ENCODE measurements around the gene MEGF6. TPM values are rescaled to one million over a fixed set of nuclear protein-coding genes. Genes with fewer than 3 reads are reported as not detected.

MEGF6 gene
- total RNA-seq, 4 donors from 2014 or later = 66.7 to 120 (median 74.5) TPM

DNA sequence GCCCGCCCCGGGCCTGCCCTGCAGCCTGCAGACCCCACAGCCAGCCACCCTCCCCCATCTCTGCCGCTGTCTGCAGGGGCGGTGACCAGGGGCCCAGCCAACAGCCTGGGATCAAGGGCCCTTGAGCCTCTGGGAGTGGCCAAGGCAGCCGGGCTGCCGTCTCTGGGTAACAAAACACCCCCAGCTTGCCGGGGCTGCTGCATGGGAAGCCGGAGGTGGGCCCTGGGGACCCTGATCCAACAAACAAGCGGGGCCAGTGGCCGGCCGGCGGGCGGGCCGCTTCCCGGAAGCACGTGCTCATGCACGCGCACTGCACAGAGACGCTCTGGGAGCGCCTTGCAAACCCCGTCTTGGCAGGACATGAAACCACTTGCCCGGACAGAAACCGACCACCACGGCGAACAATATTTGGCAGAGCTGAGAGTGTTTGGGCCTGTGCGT, 13.2 kb downstream of the MEGF6 start:
- Histone ChIP-seq H3K36me3 (no peaks in the 10 kb centered on the region), H3K9me3 (no peaks in the 10 kb centered on the region), H3K27me3 (no peaks in the 10 kb centered on the region), H3K4me3 (no peak overlapping the region), H3K4me1 (peaks cover 32% of the 10 kb centered on the region), H3K27ac (no peak overlapping the region)
- DNase-seq (ENCODE audit: low spot score in 2 of 2) = no peak
- 47% methylated on average over 13 of the region's 26 CpGs for WGBS
- TF ChIP-seq EP300 (IDR thresholded peaks at IDR 0.05) (no peak), POLR2A (IDR thresholded peaks at IDR 0.05) (no peak), POLR2AphosphoS5 (IDR thresholded peaks at IDR 0.05) (no peak)
- TF ChIP-seq, protein P1, sequence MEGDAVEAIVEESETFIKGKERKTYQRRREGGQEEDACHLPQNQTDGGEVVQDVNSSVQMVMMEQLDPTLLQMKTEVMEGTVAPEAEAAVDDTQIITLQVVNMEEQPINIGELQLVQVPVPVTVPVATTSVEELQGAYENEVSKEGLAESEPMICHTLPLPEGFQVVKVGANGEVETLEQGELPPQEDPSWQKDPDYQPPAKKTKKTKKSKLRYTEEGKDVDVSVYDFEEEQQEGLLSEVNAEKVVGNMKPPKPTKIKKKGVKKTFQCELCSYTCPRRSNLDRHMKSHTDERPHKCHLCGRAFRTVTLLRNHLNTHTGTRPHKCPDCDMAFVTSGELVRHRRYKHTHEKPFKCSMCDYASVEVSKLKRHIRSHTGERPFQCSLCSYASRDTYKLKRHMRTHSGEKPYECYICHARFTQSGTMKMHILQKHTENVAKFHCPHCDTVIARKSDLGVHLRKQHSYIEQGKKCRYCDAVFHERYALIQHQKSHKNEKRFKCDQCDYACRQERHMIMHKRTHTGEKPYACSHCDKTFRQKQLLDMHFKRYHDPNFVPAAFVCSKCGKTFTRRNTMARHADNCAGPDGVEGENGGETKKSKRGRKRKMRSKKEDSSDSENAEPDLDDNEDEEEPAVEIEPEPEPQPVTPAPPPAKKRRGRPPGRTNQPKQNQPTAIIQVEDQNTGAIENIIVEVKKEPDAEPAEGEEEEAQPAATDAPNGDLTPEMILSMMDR (IDR thresholded peaks at IDR 0.05) = no peak

DNA sequence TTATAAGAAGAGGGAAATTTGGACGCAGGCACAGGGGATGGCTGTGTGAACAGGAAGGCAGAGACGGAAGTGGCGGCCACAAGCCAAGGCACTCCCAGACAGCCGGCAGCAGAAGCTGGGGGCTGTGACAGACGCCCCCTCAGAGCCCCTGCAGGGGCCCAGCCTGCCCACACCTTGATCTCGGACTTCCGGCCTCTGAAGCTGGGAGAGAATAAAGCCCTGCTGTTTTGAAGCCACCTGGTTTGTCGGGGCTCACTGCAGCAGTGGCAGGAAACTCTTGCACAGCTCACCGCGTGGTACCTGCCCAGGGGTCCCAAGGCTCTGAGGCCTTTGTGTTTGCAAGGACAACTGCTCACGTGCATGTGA, 13.7 kb downstream of the MEGF6 start:
- Histone ChIP-seq H3K27ac (no peak overlapping the region), H3K4me1 (peaks cover 32% of the 10 kb centered on the region), H3K36me3 (no peaks in the 10 kb centered on the region), H3K27me3 (no peaks in the 10 kb centered on the region), H3K4me3 (no peak overlapping the region), H3K9me3 (no peaks in the 10 kb centered on the region)
- no peak for DNase-seq (ENCODE audit: low spot score in 2 of 2)
- 56% methylated on average over 11 of the region's 11 CpGs for WGBS
- TF ChIP-seq POLR2A (IDR thresholded peaks at IDR 0.05) (no peak), EP300 (IDR thresholded peaks at IDR 0.05) (no peak), POLR2AphosphoS5 (IDR thresholded peaks at IDR 0.05) (no peak)
- TF ChIP-seq, protein P1 (IDR thresholded peaks at IDR 0.05) = no peak

DNA sequence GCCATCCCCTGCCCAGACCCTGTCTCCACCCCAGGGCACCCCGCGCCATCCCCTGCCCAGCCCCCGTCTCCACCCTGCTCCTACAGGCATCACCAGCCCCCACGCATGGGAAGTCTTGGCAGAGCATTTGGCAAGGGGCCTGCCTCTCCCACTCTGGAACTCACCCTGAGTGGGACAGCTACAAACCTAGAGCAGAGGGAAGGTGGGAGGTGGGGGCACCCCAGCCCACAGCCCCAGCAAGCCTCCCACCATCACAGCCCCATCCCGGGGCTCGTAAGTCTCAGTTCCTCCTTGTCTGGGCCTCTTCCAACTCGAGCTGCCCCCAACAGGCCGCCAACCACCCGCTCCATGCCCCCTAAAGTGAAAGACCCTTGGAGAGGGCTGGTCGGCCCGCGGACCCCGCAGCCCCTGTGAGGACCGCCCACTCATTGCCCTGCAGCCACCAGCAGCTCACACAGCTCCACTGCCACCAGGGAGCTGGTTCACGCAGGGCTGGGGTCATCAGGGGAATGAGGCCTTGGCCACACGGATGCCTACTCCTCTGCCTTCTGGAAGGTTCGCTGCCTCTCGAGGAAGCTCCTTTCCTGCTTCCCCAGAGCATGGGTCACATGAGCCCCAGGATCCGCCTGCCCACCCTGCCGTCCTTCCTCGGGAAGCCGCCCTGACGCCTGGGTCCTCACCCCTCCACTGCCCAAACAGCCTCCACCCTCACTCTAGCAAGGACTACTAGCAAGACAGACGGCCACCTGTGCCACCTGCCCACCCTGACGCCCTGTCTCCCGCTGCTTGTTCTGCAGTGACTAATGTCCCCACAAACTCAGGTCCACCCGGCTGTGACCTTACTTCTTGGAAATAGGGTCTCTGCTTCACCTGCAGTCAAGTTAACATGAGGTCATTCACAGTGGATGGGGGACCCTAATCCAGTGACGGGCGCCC, 14.4 kb downstream of the MEGF6 start:
- 89% methylated on average over 10 of the region's 29 CpGs for WGBS
- no peak overlapping the region for H3K4me3 ChIP-seq

DNA sequence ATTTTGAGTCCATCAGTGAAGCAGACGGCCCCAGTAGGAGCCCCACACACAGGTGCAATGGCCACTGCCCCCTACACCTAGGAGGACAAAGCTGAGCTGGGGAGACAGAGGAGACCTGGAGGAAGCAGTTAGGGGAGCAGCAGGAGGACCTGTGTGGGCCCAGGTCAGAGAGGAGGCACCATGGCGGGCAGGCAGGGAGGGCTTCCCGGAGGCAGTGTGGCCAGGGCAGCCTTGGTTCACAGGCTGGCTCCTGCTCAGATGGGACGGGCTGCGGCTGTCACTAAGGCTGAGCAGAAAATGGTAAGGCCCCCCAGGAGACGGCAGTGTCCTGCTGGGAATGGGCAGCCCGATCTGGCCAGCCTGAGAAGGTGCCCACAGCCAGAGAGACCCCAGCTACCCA, 15.4 kb downstream of the MEGF6 start:
- no peaks in the 10 kb centered on the region for H3K9me3 ChIP-seq
- no peak for DNase-seq (ENCODE audit: low spot score in 2 of 2)
- H3K4me1 ChIP-seq = peaks cover 32% of the 10 kb centered on the region
- H3K36me3 ChIP-seq = no peaks in the 10 kb centered on the region
- H3K27me3 ChIP-seq = no peaks in the 10 kb centered on the region
- H3K27ac ChIP-seq = no peak overlapping the region
- TF ChIP-seq, protein P1 (IDR thresholded peaks at IDR 0.05) = no peak
- TF ChIP-seq POLR2A (IDR thresholded peaks at IDR 0.05) (no peak), EP300 (IDR thresholded peaks at IDR 0.05) (no peak), POLR2AphosphoS5 (IDR thresholded peaks at IDR 0.05) (no peak)
- 100% methylated on average over 1 of the region's 7 CpGs for WGBS
- H3K4me3 ChIP-seq = no peak overlapping the region

More for the DNA sequence above, 14.4 kb downstream of the MEGF6 start:
- H3K36me3 ChIP-seq = no peaks in the 10 kb centered on the region
- H3K27ac ChIP-seq = no peak overlapping the region
- H3K4me1 ChIP-seq = peaks cover 32% of the 10 kb centered on the region
- no peaks in the 10 kb centered on the region for H3K9me3 ChIP-seq
- no peak for DNase-seq (ENCODE audit: low spot score in 2 of 2)
- TF ChIP-seq, protein P1 (IDR thresholded peaks at IDR 0.05) = no peak
- TF ChIP-seq EP300 (IDR thresholded peaks at IDR 0.05) = no peak
- no peak for TF ChIP-seq POLR2AphosphoS5 (IDR thresholded peaks at IDR 0.05)
- TF ChIP-seq POLR2A (IDR thresholded peaks at IDR 0.05) = no peak
- no peaks in the 10 kb centered on the region for H3K27me3 ChIP-seq

DNA sequence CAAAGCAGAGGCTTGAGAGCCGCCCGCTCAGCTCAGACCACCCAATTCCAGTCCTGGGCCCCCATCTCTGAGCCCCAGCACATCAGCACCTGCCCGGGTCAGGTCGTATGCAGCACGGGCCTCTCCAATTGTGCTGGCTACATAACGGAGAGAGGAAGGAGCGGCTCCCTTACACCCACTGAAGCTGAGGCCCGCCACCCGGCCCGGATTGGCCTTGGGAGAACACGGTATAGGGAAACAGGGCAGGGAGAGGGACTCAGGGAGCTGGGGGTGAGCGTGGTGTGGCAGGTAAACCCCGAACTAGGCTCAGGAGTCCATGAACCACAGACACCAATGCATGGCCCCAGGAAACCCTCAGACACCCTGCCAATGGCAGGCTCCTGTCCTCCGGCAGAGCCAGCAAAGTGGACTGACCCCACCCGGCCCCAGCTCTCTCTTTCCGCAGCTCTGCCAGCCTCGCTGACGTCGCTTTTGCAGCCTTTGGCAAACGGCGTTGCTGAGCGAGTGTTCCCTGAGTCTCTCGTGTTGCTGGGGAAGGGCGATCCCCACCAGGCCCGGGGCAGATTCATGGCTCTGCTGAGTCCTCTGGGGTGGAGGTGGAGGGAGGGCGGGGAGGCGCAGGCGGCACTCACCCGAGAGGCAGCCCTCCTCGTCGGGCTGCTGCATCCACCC, 16.5 kb downstream of the MEGF6 start:
- H3K4me1 ChIP-seq = peaks cover 32% of the 10 kb centered on the region
- H3K36me3 ChIP-seq = no peaks in the 10 kb centered on the region
- H3K27me3 ChIP-seq = no peaks in the 10 kb centered on the region
- H3K4me3 ChIP-seq = no peak overlapping the region
- no peak overlapping the region for H3K27ac ChIP-seq
- H3K9me3 ChIP-seq = no peaks in the 10 kb centered on the region
- TF ChIP-seq, protein P1 (IDR thresholded peaks at IDR 0.05) = no peak
- TF ChIP-seq POLR2AphosphoS5 (IDR thresholded peaks at IDR 0.05) = no peak
- no peak for TF ChIP-seq POLR2A (IDR thresholded peaks at IDR 0.05)
- TF ChIP-seq EP300 (IDR thresholded peaks at IDR 0.05) = no peak
- 61% methylated on average over 27 of the region's 31 CpGs for WGBS
- no peak for DNase-seq (ENCODE audit: low spot score in 2 of 2)

All from suprapubic skin (tissue), 4 donors.